ENCODE results near the gene RASA3. TPM values are rescaled to one million over a fixed set of nuclear protein-coding genes. Genes with fewer than 3 reads are reported as not detected.

RASA3 gene
- total and polyA plus RNA-seq, 2 of the 4 experiments (the other 2 are of a cell fraction) = 21.0 to 31.4 TPM

DNA sequence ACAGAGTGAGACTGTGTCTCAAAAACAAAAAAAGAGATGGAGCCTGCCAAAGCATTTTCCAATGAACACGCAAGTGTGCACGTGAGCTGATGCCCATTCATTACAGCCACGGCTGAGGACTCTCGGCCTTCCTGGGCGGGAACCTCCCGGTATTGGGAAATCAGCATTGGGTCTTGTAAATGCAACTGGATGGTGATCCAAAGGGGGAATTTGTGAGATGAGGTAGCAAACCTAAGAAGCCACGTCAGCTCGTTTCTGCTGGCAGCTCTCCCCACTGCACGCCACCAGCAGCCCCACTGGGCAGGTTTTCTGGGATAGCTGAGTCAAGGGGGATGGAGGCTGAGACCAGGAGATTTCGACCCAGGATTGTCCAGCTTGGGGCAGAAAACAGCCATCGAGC lies 170.0 kb downstream of the RASA3 start:
- H3K23ac ChIP-seq (ENCODE audit: low read depth, low read length) = no peak overlapping the region
- 89% methylated on average over 6 of the region's 11 CpGs; no CpG with 5 or more reads in 1 of the 2 experiments for WGBS, 2 experiments (ENCODE audit: extremely low coverage in 2 of 2, insufficient read length in 1 of 2)
- in situ Hi-C loops (cut with MboI; ENCODE audit: low sequenced_read_pairs) = no loop called here

More for the DNA sequence above, 170.0 kb downstream of the RASA3 start:
- TF ChIP-seq, protein P1, sequence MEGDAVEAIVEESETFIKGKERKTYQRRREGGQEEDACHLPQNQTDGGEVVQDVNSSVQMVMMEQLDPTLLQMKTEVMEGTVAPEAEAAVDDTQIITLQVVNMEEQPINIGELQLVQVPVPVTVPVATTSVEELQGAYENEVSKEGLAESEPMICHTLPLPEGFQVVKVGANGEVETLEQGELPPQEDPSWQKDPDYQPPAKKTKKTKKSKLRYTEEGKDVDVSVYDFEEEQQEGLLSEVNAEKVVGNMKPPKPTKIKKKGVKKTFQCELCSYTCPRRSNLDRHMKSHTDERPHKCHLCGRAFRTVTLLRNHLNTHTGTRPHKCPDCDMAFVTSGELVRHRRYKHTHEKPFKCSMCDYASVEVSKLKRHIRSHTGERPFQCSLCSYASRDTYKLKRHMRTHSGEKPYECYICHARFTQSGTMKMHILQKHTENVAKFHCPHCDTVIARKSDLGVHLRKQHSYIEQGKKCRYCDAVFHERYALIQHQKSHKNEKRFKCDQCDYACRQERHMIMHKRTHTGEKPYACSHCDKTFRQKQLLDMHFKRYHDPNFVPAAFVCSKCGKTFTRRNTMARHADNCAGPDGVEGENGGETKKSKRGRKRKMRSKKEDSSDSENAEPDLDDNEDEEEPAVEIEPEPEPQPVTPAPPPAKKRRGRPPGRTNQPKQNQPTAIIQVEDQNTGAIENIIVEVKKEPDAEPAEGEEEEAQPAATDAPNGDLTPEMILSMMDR (conservative IDR thresholded peaks at IDR 0.05; ENCODE audit: low read depth, low read length) = no peak
- TF ChIP-seq, protein P2, sequence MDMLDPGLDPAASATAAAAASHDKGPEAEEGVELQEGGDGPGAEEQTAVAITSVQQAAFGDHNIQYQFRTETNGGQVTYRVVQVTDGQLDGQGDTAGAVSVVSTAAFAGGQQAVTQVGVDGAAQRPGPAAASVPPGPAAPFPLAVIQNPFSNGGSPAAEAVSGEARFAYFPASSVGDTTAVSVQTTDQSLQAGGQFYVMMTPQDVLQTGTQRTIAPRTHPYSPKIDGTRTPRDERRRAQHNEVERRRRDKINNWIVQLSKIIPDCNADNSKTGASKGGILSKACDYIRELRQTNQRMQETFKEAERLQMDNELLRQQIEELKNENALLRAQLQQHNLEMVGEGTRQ (IDR thresholded peaks at IDR 0.05; ENCODE audit: low read depth, low read length) = no peak
- TF ChIP-seq, protein P3, sequence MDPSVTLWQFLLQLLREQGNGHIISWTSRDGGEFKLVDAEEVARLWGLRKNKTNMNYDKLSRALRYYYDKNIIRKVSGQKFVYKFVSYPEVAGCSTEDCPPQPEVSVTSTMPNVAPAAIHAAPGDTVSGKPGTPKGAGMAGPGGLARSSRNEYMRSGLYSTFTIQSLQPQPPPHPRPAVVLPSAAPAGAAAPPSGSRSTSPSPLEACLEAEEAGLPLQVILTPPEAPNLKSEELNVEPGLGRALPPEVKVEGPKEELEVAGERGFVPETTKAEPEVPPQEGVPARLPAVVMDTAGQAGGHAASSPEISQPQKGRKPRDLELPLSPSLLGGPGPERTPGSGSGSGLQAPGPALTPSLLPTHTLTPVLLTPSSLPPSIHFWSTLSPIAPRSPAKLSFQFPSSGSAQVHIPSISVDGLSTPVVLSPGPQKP (IDR thresholded peaks at IDR 0.05; ENCODE audit: borderline replicate concordance, low read depth, low read length) = no peak
- TF ChIP-seq RFX5 (IDR thresholded peaks at IDR 0.05; ENCODE audit: low read depth, low read length) = no peak
- no peak for TF ChIP-seq MAFK (IDR thresholded peaks at IDR 0.05; ENCODE audit: low read depth, low read length)
- POLR2A ChIA-PET (ENCODE audit: unreplicated experiment) = no interaction called here
- intact Hi-C loops (cut with micrococcal nuclease) (no loop called here), dilution Hi-C loops (cut with HindIII; ENCODE audit: low sequenced_read_pairs, unreplicated experiment) (no loop called here)
- H3K4me1 ChIP-seq (ENCODE audit: control insufficient read depth, insufficient read depth, low read length) = no peaks in the 10 kb centered on the region
- no peak overlapping the region for H3K27ac ChIP-seq (ENCODE audit: insufficient read depth, low read length)
- H3K4me2 ChIP-seq (ENCODE audit: low read depth, low read length) = no peak overlapping the region
- H3K36me3 ChIP-seq (ENCODE audit: control insufficient read depth, insufficient read depth, low read length) = peaks cover 19% of the 10 kb centered on the region
- H4K8ac ChIP-seq (ENCODE audit: low read depth in 2 of 2, low read length in 2 of 2) = no peak overlapping the region
- CTCF ChIA-PET = no interaction called here
- H3K18ac ChIP-seq (ENCODE audit: low read depth, low read length) = no peak overlapping the region
- no peak overlapping the region for H3K56ac ChIP-seq (ENCODE audit: extremely low read depth, insufficient read depth, low read length)
- H2AFZ ChIP-seq (replicated peaks; ENCODE audit: low read length, poor library complexity) = no peak overlapping the region
- H2BK15ac ChIP-seq (ENCODE audit: low read depth, low read length) = no peak overlapping the region
- DNase-seq (no peak), ATAC-seq (ENCODE audit: low read depth) (no peak)
- H2BK120ac ChIP-seq (ENCODE audit: low read depth, low read length) = no peak overlapping the region
- no peak overlapping the region for H3K4me3 ChIP-seq (ENCODE audit: insufficient read depth, low read depth, low read length)
- no peak overlapping the region for H3K4ac ChIP-seq (ENCODE audit: low read depth, low read length)
- H4K5ac ChIP-seq (ENCODE audit: low read depth, low read length) = no peak overlapping the region
- no peak overlapping the region for H3K14ac ChIP-seq (replicated peaks; ENCODE audit: low read depth, low read length)
- no peak overlapping the region for H2AK5ac ChIP-seq (ENCODE audit: low read depth, low read length)
- H3K79me1 ChIP-seq (ENCODE audit: low read depth in 1 of 2, low read length in 2 of 2) = peaks cover 0 to 5% of the 10 kb centered on the region in 2 experiments; a peak in 1 of 4 replicates
- H3K9ac ChIP-seq (ENCODE audit: low read depth, low read length) = no peak overlapping the region
- BruUV-seq (replicated peaks) = no TSS peak
- H2BK5ac ChIP-seq (ENCODE audit: low read depth, low read length, poor library complexity, severe bottlenecking) = no peak overlapping the region
- H4K91ac ChIP-seq (ENCODE audit: insufficient read depth, low read depth, low read length) = no peak overlapping the region
- no peaks in the 10 kb centered on the region for H3K27me3 ChIP-seq (ENCODE audit: control insufficient read depth, insufficient read depth, low read length)
- no peaks in the 10 kb centered on the region for H4K20me1 ChIP-seq (ENCODE audit: insufficient read depth, low read length)
- H2BK20ac ChIP-seq (ENCODE audit: low read depth, low read length) = no peak overlapping the region
- peaks cover 11% of the 10 kb centered on the region for H3K9me3 ChIP-seq (ENCODE audit: control insufficient read depth, insufficient read depth, low read length)
- no peaks in the 10 kb centered on the region for H3K9me1 ChIP-seq (ENCODE audit: insufficient read depth, low read length)
- H2AK9ac ChIP-seq (replicated peaks; ENCODE audit: low read depth, low read length, poor library complexity) = no peak overlapping the region

All from IMR-90 (cell line).